Neural cell (in vitro differentiated cells): Measurements from ENCODE around the gene ITGA1. TPM values are rescaled to one million over a fixed set of nuclear protein-coding genes. Genes with fewer than 3 reads are reported as not detected.

Source experiments
- H2AFZ ChIP-seq: fragments of 200-600, 300-800 bp; sonication (generic), shearing (Covaris generic); 2 replicates; pipeline ENCODE4 v1.6.0; 2014; ENCODE audit warnings: low read depth, mild to moderate bottlenecking, antibody characterized with exemption, low read length, moderate library complexity
- H3F3A ChIP-seq: fragments of 200-600 bp; shearing (Covaris generic); 2 replicates; pipeline ENCODE4 v1.6.1; 2016; ENCODE audit warnings: mild to moderate bottlenecking, moderate library complexity, mixed read lengths, antibody characterized with exemption, low read length; ENCODE audit not compliant: insufficient read depth, poor library complexity, severe bottlenecking
- H3K27ac ChIP-seq: fragments of 200-600, 300-800 bp; sonication (generic), shearing (Covaris generic); 2 replicates; pipeline ENCODE4 v1.5.1; 2014; ENCODE audit warnings: mild to moderate bottlenecking, low read length, moderate library complexity
- H3K27me3 ChIP-seq: fragments of 300-800, 200-600 bp; sonication (generic), shearing (Covaris generic); 2 replicates; pipeline ENCODE4 v1.6.0; 2014; ENCODE audit warnings: mild to moderate bottlenecking, low read depth, low read length, moderate library complexity; ENCODE audit not compliant: insufficient read depth
- H3K36me3 ChIP-seq: fragments of 300-800, 200-600 bp; sonication (generic), shearing (Covaris generic); 2 replicates; pipeline ENCODE4 v1.5.1; 2014; ENCODE audit warnings: mild to moderate bottlenecking, antibody characterized with exemption, low read length, moderate library complexity; ENCODE audit not compliant: insufficient read depth
- H3K4me2 ChIP-seq: fragments of 300-800, 200-600 bp; sonication (generic), shearing (Covaris generic); 2 replicates; pipeline ENCODE4 v1.6.0; 2014; ENCODE audit warnings: mild to moderate bottlenecking, low read length
- H3K4me3 ChIP-seq: fragments of 300-800, 200-600 bp; sonication (generic), shearing (Covaris generic); 2 replicates; pipeline ENCODE4 v1.5.1; 2014; ENCODE audit warnings: mild to moderate bottlenecking, low read length, moderate library complexity
- H3K79me2 ChIP-seq: fragments of 200-600 bp; shearing (Covaris generic); replicated peaks from 2 replicates; pipeline ENCODE4 v1.6.0; 2014; ENCODE audit warnings: mild to moderate bottlenecking, low read length, moderate library complexity; ENCODE audit not compliant: insufficient read depth
- H3K9ac ChIP-seq: fragments of 300-800, 200-600 bp; sonication (generic), shearing (Covaris generic); 2 replicates; pipeline ENCODE4 v1.6.1; 2016; ENCODE audit warnings: mild to moderate bottlenecking, low read length, mixed read lengths
- H3K9me2 ChIP-seq: fragments of 200-600 bp; shearing (Covaris generic); 2 replicates; pipeline ENCODE4 v1.6.1; 2016; ENCODE audit warnings: mild to moderate bottlenecking, low read length, mixed read lengths; ENCODE audit not compliant: insufficient read depth
- H3K9me3 ChIP-seq: fragments of 200-600, 300-800 bp; sonication (generic), shearing (Covaris generic); 2 replicates; pipeline ENCODE4 v1.6.1; 2016; ENCODE audit warnings: mild to moderate bottlenecking, mixed run types, low read length, moderate library complexity, mixed read lengths
- H4K20me1 ChIP-seq: fragments of 200-600 bp; shearing (Covaris generic); 2 replicates; pipeline ENCODE4 v1.6.1; 2016; ENCODE audit warnings: mild to moderate bottlenecking, mixed run types; ENCODE audit not compliant: insufficient read depth
- CTCF ChIP-seq: fragments of 450-650 bp; IDR thresholded peaks from 2 replicates; pipeline ENCODE4 v1.5.1; 2014; ENCODE audit warnings: antibody characterized with exemption, mild to moderate bottlenecking, moderate library complexity; ENCODE audit not compliant: poor library complexity, severe bottlenecking
- EP300 ChIP-seq: fragments of 450-650 bp; conservative IDR thresholded peaks from 2 replicates; pipeline ENCODE4 v1.6.1; 2014; ENCODE audit warnings: antibody characterized with exemption, mild to moderate bottlenecking, moderate library complexity; ENCODE audit not compliant: poor library complexity, severe bottlenecking
- EZH2 ChIP-seq: fragments of 200-600, 300-800 bp; shearing (Covaris generic), sonication (generic); IDR thresholded peaks from 2 replicates; pipeline ENCODE4 v1.6.1; 2014; ENCODE audit warnings: antibody characterized with exemption, low read length, borderline replicate concordance, mild to moderate bottlenecking; ENCODE audit not compliant: insufficient read depth, poor library complexity, severe bottlenecking
- MXI1 ChIP-seq: fragments of 450-650 bp; conservative IDR thresholded peaks from 2 replicates; pipeline ENCODE4 v1.6.1; 2014; ENCODE audit warnings: antibody characterized with exemption, mild to moderate bottlenecking; ENCODE audit not compliant: poor library complexity, severe bottlenecking
- POLR2AphosphoS5 ChIP-seq: IDR thresholded peaks from 2 replicates; pipeline ENCODE4 v1.6.1; 2012
- RAD21 ChIP-seq: fragments of 450-650 bp; conservative IDR thresholded peaks from 2 replicates; pipeline ENCODE4 v1.6.1; 2014; ENCODE audit warnings: antibody characterized with exemption, mild to moderate bottlenecking, moderate library complexity
- REST ChIP-seq: IDR thresholded peaks from 2 replicates; pipeline ENCODE4 v1.6.1; 2012; ENCODE audit warnings: borderline replicate concordance
- SMC3 ChIP-seq: fragments of 450-650 bp; conservative IDR thresholded peaks from 2 replicates; pipeline ENCODE4 v1.6.1; 2014; ENCODE audit warnings: antibody characterized with exemption, mild to moderate bottlenecking, moderate library complexity; ENCODE audit not compliant: poor library complexity
- TAF1 ChIP-seq: IDR thresholded peaks from 2 replicates; pipeline ENCODE4 v1.6.1; 2012; ENCODE audit warnings: low read depth
- polyA plus RNA-seq: library from polyadenylated mRNA; depleted of rRNA; stranded (reverse); fragments of >200 nt; gene quantifications from 2 replicates; pipeline ENCODE4 v1.2.3, GENCODE V29; 2014

Gene ITGA1
- polyA plus RNA-seq, 1 donor from 2014 or later: 0.15 TPM

DNA sequence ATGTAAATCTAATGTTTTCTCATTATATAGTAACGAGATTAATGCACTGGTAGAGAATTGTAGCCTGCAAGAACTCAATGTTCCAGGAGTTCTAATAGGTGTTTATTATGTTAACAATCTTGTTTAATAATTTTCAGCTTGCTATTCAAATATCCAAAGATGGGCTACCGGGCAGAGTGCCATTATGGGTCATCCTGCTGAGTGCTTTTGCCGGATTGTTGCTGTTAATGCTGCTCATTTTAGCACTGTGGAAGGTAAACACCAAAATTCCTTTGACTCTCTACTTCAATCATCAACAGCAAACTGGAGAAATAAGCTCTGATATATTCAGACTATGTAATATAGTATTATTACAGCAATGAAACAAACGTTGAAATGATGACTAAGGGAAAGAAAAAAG is 159.5 kb downstream of the ITGA1 start:
- Histone ChIP-seq H3K9ac (no peak overlapping the region), H3K4me3 (no peak overlapping the region), H4K20me1 (no peaks in the 10 kb centered on the region), H3K27me3 (no peaks in the 10 kb centered on the region), H3K36me3 (no peaks in the 10 kb centered on the region), H3K27ac (no peak overlapping the region), H3K4me2 (no peak overlapping the region), H3K9me3 (no peaks in the 10 kb centered on the region), H2AFZ (no peak overlapping the region), H3F3A (no peaks in the 10 kb centered on the region), H3K9me2 (no peaks in the 10 kb centered on the region), H3K79me2 (no peaks in the 10 kb centered on the region)
- TF ChIP-seq SMC3: no peak
- no peak for TF ChIP-seq MXI1
- no peak for TF ChIP-seq CTCF
- TF ChIP-seq EP300: no peak
- no peak for TF ChIP-seq REST
- no peak for TF ChIP-seq RAD21
- TF ChIP-seq TAF1: no peak
- no peak for TF ChIP-seq EZH2
- TF ChIP-seq POLR2AphosphoS5: no peak

GRCh38 chr5:52947851-52948250 is 160.1 kb downstream of the ITGA1 start:
- no peak overlapping the region for H3K4me2 ChIP-seq
- no peaks in the 10 kb centered on the region for H4K20me1 ChIP-seq
- no peak overlapping the region for H3K9ac ChIP-seq
- no peaks in the 10 kb centered on the region for H3K36me3 ChIP-seq
- no peaks in the 10 kb centered on the region for H3K27me3 ChIP-seq
- H3K4me3 ChIP-seq: no peak overlapping the region
- H3K79me2 ChIP-seq: no peaks in the 10 kb centered on the region
- H2AFZ ChIP-seq: no peak overlapping the region
- no peaks in the 10 kb centered on the region for H3F3A ChIP-seq
- no peaks in the 10 kb centered on the region for H3K9me2 ChIP-seq
- no peak for TF ChIP-seq CTCF
- no peak for TF ChIP-seq EP300
- no peak for TF ChIP-seq REST
- TF ChIP-seq TAF1: no peak
- TF ChIP-seq MXI1: no peak
- no peak for TF ChIP-seq RAD21
- TF ChIP-seq EZH2: no peak
- no peak for TF ChIP-seq POLR2AphosphoS5
- TF ChIP-seq SMC3: no peak
- H3K9me3 ChIP-seq: no peaks in the 10 kb centered on the region
- no peak overlapping the region for H3K27ac ChIP-seq
